HEK293T (cell line): ENCODE results near the gene ADAMTS7.

Source experiments
- BHLHE40 ChIP-seq: fragments of 450-650 bp; IDR thresholded peaks from 2 replicates; pipeline ENCODE4 v1.6.1; 2016; ENCODE audit warnings: mild to moderate bottlenecking, moderate library complexity, borderline replicate concordance
- FOXM1 ChIP-seq: fragments of 450-650 bp; IDR thresholded peaks from 2 replicates; pipeline ENCODE4 v1.6.1; 2017; ENCODE audit warnings: mild to moderate bottlenecking, borderline replicate concordance
- L3MBTL2 ChIP-seq: fragments of 450-650 bp; conservative IDR thresholded peaks from 2 replicates; pipeline ENCODE4 v1.6.1; 2016; ENCODE audit warnings: mild to moderate bottlenecking
- NFRKB ChIP-seq: fragments of 450-650 bp; IDR thresholded peaks from 2 replicates; pipeline ENCODE4 v1.6.1; 2016; ENCODE audit warnings: mild to moderate bottlenecking, moderate library complexity
- SP1 ChIP-seq: fragments of 450-650 bp; IDR thresholded peaks from 2 replicates; pipeline ENCODE4 v1.6.1; 2017

DNA sequence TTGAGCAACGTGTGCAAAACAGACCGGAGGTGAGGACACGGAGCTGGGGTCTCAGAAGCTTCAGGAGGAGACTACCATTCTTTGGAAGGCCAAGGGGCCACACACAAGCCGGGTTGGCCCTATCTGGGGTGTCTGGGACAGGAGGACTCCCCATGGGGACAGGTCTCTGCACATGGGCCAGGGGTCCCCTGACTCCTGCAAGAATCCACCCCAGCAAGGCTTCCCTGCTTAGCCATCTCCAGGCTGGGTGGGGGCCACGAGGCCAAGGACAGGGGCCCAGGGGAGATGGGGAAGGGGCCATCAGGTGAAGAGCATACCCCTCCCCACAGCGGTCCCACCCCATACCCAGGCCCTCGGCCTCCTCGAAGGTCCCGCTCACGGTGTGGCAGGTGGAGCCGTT lies 38.5 kb downstream of the ADAMTS7 start:
- TF ChIP-seq NFRKB (no peak), L3MBTL2 (no peak), BHLHE40 (no peak), SP1 (no peak), FOXM1 (no peak)
